ENCODE data around the gene L1CAM. TPM values are rescaled to one million over a fixed set of nuclear protein-coding genes. Genes with fewer than 3 reads are reported as not detected.
A peak's percentile ranks its signal among the peaks of the same experiment; 100 is the strongest.

The L1CAM gene
- total RNA-seq, 1 experiment from 2014 or later: 0.64 TPM

GRCh38 chrX:153902385-153902784, 16.4 kb upstream of the L1CAM start:
- CTCF ChIA-PET: no interaction called here
- H3K4me1 ChIP-seq (ENCODE audit: insufficient read depth, low read length, poor library complexity, severe bottlenecking): no peaks in the 10 kb centered on the region
- no peak for DNase-seq (ENCODE audit: low spot score)

GRCh38 chrX:153901753-153902140, 15.8 kb upstream of the L1CAM start:
- POLR2A ChIA-PET (ENCODE audit: low non-redundant PET): no interaction called here
- CTCF ChIA-PET: no interaction called here
- Histone ChIP-seq H3K36me3 (ENCODE audit: insufficient read depth, low read length, poor library complexity, severe bottlenecking) (no peaks in the 10 kb centered on the region), H3K4me1 (ENCODE audit: insufficient read depth, low read length, poor library complexity, severe bottlenecking) (no peaks in the 10 kb centered on the region), H3K27ac (ENCODE audit: low read depth, low read length, poor library complexity, severe bottlenecking) (no peak overlapping the region), H3K27me3 (replicated peaks; ENCODE audit: insufficient read depth, low read depth, low read length, poor library complexity) (no peaks in the 10 kb centered on the region), H3K9me3 (ENCODE audit: low read depth, low read length, poor library complexity, severe bottlenecking) (no peaks in the 10 kb centered on the region), H3K4me3 (ENCODE audit: low read depth, low read length, poor library complexity, severe bottlenecking) (no peak overlapping the region)
- no TSS peak for BruUV-seq (replicated peaks)
- intact Hi-C loops (cut with micrococcal nuclease; ENCODE audit: unreplicated experiment): no loop called here
- no peak for DNase-seq (ENCODE audit: low spot score)
- no peak for TF ChIP-seq EZH2 (IDR thresholded peaks at IDR 0.05; ENCODE audit: borderline replicate concordance, low read depth, low read length, poor library complexity, severe bottlenecking)
- no peak for TF ChIP-seq CTCF (conservative IDR thresholded peaks at IDR 0.05; ENCODE audit: low read depth, low read length)

More at GRCh38 chrX:153902385-153902784, 16.4 kb upstream of the L1CAM start:
- no TSS peak for BruUV-seq (replicated peaks)
- TF ChIP-seq CTCF (conservative IDR thresholded peaks at IDR 0.05; ENCODE audit: low read depth, low read length) (no peak), EZH2 (IDR thresholded peaks at IDR 0.05; ENCODE audit: borderline replicate concordance, low read depth, low read length, poor library complexity, severe bottlenecking) (no peak)
- Histone ChIP-seq H3K4me3 (ENCODE audit: low read depth, low read length, poor library complexity, severe bottlenecking) (no peak overlapping the region), H3K36me3 (ENCODE audit: insufficient read depth, low read length, poor library complexity, severe bottlenecking) (no peaks in the 10 kb centered on the region), H3K27ac (ENCODE audit: low read depth, low read length, poor library complexity, severe bottlenecking) (no peak overlapping the region), H3K9me3 (ENCODE audit: low read depth, low read length, poor library complexity, severe bottlenecking) (no peaks in the 10 kb centered on the region), H3K27me3 (replicated peaks; ENCODE audit: insufficient read depth, low read depth, low read length, poor library complexity) (no peaks in the 10 kb centered on the region)
- intact Hi-C loops (cut with micrococcal nuclease; ENCODE audit: unreplicated experiment): no loop called here
- POLR2A ChIA-PET (ENCODE audit: low non-redundant PET): no interaction called here

- DNase-seq (ENCODE audit: low spot score): peak; percentile 64
- no peaks in the 10 kb centered on the region for H3K4me1 ChIP-seq (ENCODE audit: insufficient read depth, low read length, poor library complexity, severe bottlenecking)
- H3K9me3 ChIP-seq (ENCODE audit: low read depth, low read length, poor library complexity, severe bottlenecking): no peaks in the 10 kb centered on the region
- no TSS peak for BruUV-seq (replicated peaks)
- no peak overlapping the region for H3K27ac ChIP-seq (ENCODE audit: low read depth, low read length, poor library complexity, severe bottlenecking)
- no peak overlapping the region for H3K4me3 ChIP-seq (ENCODE audit: low read depth, low read length, poor library complexity, severe bottlenecking)
- POLR2A ChIA-PET (ENCODE audit: low non-redundant PET): no interaction called here
- no peak for TF ChIP-seq EZH2 (IDR thresholded peaks at IDR 0.05; ENCODE audit: borderline replicate concordance, low read depth, low read length, poor library complexity, severe bottlenecking)
- no peak for TF ChIP-seq CTCF (conservative IDR thresholded peaks at IDR 0.05; ENCODE audit: low read depth, low read length)
- no peaks in the 10 kb centered on the region for H3K36me3 ChIP-seq (ENCODE audit: insufficient read depth, low read length, poor library complexity, severe bottlenecking)
- CTCF ChIA-PET: interaction anchor here (0.7 kb wide), 2 partner anchors 14 to 17 kb away, joined by 3 to 4 read pairs; no protein-coding TSS in a partner anchor
- no peaks in the 10 kb centered on the region for H3K27me3 ChIP-seq (replicated peaks; ENCODE audit: insufficient read depth, low read depth, low read length, poor library complexity)
- intact Hi-C loops (cut with micrococcal nuclease; ENCODE audit: unreplicated experiment): no loop called here
Measured at GRCh38 chrX:153900831-153901752, 15.1 kb upstream of the L1CAM start.

Measured in A673 (cell line).